ENCODE measurements around the gene GMDS.

DNA sequence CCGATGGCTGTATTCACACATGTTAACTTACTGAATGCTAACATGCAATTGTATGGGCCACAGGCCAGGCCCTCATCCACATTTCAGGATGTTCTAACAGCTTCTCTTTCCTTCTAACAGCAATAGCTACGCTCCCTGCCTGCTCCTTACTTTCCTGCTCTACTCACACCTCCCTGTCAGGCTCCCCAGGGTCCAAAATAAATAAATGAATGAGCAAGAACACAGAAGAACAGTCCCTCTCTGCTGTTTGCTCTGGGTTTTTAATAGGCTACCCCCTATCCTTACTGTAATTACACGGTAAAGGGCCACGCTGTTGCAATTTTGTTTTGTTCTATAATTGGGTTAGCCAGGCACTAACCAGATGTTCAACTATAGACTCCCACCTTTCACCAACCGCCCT is 135.6 kb downstream of the GMDS start:
- TF ChIP-seq EZH2 (IDR thresholded peaks at IDR 0.05; ENCODE audit: borderline replicate concordance, low read length), result no peak
- TF ChIP-seq, protein P1, sequence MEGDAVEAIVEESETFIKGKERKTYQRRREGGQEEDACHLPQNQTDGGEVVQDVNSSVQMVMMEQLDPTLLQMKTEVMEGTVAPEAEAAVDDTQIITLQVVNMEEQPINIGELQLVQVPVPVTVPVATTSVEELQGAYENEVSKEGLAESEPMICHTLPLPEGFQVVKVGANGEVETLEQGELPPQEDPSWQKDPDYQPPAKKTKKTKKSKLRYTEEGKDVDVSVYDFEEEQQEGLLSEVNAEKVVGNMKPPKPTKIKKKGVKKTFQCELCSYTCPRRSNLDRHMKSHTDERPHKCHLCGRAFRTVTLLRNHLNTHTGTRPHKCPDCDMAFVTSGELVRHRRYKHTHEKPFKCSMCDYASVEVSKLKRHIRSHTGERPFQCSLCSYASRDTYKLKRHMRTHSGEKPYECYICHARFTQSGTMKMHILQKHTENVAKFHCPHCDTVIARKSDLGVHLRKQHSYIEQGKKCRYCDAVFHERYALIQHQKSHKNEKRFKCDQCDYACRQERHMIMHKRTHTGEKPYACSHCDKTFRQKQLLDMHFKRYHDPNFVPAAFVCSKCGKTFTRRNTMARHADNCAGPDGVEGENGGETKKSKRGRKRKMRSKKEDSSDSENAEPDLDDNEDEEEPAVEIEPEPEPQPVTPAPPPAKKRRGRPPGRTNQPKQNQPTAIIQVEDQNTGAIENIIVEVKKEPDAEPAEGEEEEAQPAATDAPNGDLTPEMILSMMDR (conservative IDR thresholded peaks at IDR 0.05 in 1 of 2, IDR thresholded peaks at IDR 0.05 in 1 of 2; ENCODE audit: extremely low read depth in 1 of 2, insufficient read depth in 1 of 2, low read depth in 1 of 2, low read length in 2 of 2), result no peak
